Activated CD8-positive, alpha-beta memory T cell treated with anti-CD3 and anti-CD28 coated beads, Interleukin-2, amount 50 U/mL, for 1 hour (primary cell): Measurements from ENCODE around the gene GPA33.

Source experiments
- DNase-seq: peaks from one replicate; pipeline ENCODE4 v3.0.0-alpha.2; 2020; ENCODE audit errors: extremely low read depth

GPA33 gene

DNA sequence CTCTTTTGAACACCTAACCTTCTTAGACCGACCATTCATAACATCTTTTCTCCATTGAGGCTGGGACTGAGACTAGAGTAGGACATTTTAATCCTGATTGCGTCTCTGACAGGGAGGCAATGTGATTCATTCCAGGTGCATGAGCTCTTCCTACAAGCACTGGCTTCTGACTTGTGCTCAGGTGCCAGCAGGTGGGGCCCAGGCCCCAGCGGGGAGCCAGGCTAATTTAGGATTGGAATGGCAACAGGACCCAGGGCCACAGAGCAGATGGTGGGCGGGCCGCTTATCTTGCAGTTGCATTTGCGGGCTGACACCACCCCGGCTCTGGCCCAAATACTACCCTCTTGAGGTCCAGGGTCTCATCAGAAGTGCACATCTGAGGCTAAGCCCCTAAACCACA is 4.1 kb downstream of the GPA33 start:
- DNase-seq, result no peak

DNA sequence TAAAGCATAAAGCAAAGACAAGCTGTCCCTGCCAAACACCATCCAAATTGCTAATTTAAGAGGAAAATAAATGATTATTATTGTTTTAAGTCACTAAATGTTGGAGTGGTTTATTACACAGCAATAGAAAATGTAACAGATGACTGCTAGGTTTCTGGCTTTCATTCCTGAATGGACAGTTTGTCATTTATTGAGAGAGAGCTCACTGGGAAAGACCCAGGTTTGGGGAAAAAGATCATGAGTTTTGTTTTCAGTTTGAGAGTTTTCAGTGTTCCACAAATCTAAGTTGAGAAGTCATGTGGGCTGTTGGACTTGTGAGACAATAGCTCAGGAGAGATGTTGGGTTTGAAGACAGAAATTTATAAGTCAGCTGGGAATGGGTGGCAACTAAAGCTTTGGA is 5.4 kb downstream of the GPA33 start:
- DNase-seq, result no peak

DNA sequence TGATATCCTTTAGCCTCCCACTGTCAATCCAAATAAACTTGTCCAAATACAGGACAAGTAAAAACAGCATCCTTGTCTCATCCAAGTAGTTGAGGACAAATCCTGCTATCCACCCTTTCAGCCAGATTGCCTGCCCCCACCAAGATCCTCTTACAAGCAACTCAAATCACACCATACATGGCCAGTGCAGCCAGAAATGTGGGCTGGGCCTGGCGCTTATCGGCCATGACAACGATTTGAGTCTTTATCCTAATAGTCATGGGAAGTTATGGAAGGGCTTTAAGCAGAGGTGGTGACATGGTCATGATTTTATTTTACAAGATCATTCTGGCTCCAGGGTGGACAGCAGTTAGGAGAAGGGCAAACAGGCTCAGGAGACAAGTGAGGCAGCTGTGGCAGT is 6.3 kb downstream of the GPA33 start:
- DNase-seq, result no peak

DNA sequence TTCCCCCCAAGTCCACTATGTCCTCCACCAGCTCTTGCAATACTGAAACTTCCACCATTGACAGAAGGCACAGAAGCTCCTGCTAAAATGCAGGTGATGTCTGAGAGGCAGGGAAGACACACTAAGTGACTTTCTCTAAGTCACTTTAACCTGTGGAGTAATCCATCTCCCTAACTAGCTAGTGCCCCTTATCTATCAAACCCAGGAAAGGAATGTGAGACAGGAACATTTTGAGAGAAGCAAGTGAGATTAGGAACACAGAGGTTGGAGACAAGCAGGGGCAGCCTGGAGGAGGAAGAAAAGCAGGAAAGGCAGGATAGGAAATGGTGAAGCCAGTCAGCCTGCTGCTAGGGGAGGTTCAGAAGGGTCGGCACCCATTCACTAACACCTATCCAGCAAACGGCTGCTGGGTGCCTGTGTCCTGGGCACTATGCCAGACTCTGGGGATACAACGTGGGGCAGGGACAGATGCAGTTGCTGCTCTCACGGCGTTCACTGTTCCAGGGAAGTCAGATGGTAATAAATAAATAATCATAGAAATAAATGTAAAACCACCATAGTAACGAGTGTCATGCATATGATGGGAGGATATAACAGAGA is 7.0 kb downstream of the GPA33 start:
- no peak for DNase-seq

DNA sequence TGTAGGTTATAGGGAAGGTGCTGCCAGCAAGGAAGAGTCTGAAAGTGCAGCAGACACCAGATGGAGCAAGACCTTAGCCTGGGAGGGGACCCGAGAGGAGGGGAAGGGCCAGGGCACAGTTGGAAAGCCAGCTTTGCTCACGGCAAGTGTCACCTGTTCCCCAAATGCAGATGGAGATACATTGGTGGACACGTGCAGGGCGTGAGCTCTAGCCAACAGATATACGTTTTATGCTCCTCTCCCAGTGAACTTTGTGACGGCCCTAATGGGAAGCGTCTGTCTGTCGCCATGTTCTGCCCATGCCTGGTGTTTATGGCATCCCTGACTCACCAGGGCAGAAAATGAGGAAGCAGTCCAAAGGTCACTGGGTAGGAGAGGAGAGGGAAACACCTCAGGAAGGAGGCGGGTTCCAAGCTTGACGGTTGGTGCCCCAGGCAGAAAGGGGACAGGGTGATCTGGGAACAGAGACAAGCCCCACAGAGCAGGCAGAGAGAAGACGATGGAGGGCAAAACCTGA is 7.6 kb downstream of the GPA33 start:
- no peak for DNase-seq

DNA sequence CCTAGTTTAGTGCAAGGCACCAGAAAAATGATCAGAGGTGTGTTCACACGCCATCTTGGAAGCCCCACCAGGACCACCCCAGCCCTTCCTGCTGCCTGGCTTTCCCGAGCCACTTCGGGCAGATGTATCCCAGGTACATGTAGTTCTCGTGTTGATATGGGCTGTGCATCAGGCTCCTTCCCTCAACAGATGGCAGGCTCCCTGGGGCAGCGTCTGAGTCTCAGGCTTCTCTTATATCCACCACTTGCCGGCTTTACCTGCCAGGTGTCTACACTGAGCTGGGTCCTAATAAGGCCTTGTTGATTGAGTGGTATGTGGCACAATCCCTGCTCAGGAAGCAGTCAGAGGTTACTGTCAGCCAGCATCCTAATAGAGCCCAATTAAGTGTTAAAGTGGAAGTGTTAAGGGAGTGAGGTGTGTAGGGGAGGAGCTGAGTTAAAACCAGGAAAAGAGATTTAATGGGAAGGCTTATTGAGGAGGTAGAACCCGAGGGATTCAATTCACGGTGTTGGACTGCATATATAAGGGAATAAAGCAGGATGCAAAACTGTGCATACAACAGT is 8.5 kb downstream of the GPA33 start:
- DNase-seq, result no peak

DNA sequence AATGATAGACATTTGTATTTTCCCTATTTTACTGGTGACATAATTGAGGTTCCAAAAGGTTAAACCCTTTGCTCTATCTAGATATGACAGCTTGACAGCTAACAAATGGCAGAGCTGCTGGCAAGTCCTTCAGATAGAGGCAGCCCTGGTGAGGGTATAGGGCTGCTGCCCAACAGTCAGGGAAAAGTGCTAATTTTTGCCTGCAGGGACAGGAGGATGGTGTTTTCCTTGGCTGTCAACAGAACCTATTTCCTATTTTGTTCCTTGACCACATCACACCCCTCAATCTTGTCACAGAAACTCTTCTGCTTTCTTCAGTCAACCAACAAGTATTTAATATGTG is 12.3 kb downstream of the GPA33 start:
- no peak for DNase-seq

DNA sequence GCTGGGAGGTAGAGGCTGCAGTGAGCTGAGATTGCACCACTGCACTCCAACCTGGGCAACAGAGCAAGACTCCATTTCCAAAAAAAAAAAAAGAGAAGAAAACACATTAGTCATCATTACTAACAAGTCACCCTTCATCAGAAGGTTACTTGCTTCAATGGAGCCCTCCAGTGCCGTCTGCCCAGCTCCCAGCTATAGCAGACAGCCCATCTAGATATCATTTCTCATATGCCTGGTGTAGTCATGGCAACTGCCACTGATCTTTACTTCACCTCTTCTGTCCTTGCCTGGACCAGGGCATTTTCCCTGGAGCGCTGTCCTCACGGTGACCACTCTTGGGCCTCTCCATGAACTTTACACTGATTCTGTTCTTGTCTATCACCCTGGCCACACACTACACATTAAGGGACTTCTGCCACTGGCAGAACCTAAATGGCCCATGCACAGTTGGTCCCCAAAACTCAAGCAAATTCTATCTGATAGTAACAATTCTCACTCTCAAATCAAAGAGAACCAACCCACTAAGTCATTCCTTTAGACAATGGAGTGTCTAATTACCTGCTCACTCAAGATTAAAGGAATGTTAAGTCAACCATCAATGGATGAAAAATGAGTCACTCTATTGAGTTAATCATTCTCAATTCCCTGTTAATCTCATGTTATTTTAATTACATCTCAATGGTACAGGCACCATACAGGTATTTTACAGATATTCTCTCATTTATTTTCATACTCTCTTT is 12.9 kb downstream of the GPA33 start:
- DNase-seq, result no peak

DNA sequence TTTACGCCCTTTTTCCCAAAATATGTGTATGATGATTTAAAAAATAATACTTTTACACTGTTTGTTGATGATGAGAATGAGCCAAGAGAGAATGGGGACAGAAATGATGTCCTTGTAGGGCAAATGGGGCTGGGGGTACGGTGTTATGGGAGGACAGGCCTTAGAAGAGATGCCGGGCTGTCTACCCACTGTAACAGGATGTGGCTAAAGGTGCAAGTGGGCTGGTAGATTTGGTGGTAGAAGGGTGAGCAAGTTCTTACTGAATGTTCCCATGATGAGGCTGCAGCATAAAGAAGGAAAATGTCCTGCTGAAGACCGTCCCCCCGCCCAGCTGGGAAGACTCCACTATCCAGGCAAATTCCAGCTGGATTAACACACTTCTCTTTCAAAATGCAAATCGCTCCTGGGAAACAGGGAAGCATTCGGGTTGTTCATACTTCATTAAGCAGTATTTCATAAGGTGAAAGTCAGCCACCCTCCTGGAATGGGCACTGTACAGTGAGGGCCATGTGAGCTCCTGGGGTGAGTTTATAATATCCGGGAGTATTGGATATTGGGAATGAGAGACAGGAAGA is 14.0 kb downstream of the GPA33 start:
- DNase-seq, result no peak

DNA sequence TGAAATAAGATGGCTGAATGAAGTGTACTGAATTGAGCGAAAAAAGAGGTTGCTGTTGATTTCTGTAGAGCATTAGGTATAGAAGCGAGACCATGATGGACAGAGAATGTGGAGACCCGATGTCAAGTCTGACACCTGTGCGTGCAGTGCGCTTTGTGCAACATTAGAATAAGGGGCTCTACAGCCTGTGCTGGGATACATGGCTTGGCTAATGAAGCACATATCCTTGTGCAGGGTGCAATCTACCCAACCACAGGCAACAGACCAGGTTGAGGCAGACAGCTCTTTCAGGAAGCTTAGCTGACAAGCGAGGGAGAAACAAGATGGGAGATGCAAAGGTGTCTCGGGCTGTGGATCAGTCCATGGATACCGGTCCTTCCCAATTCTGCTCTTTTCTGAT is 18.9 kb downstream of the GPA33 start:
- no peak for DNase-seq

DNA sequence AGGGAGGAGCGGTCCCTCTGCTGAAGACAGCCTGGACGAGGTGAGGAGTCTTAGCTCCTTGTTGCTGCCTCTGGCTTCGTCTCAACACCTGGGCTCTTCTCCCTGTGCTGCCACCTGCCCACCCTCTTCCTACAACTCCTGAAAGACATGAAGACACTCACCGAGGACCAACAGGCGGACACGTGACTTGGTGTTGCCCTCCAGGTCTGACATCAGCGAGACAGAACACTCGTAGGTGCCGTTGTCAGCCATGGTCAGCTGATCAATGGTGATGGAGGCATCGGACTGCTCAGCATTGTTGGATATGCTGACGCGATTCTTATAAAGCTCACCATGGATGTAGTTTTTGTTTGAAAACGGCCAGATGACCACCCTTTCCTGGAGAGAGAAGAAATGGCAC is 21.4 kb downstream of the GPA33 start:
- DNase-seq, result no peak

DNA sequence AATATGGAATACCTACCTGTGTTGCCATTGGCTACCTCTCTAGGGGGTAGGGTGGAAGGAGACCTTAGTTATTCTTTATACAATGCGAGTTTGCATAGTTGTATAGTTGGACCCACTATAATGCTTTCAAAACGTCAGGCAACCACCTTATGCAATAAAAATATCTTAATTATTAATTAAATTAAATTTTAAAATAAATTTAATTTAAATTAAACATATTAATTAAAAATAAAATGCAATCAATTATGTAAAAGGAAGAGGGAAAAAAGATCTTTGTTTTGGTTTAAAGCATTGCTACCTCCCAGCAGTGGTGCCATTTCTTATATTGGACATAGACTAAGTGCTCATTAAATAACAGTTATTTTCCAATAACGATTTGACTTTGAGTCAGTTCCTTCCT is 22.3 kb downstream of the GPA33 start:
- no peak for DNase-seq

DNA sequence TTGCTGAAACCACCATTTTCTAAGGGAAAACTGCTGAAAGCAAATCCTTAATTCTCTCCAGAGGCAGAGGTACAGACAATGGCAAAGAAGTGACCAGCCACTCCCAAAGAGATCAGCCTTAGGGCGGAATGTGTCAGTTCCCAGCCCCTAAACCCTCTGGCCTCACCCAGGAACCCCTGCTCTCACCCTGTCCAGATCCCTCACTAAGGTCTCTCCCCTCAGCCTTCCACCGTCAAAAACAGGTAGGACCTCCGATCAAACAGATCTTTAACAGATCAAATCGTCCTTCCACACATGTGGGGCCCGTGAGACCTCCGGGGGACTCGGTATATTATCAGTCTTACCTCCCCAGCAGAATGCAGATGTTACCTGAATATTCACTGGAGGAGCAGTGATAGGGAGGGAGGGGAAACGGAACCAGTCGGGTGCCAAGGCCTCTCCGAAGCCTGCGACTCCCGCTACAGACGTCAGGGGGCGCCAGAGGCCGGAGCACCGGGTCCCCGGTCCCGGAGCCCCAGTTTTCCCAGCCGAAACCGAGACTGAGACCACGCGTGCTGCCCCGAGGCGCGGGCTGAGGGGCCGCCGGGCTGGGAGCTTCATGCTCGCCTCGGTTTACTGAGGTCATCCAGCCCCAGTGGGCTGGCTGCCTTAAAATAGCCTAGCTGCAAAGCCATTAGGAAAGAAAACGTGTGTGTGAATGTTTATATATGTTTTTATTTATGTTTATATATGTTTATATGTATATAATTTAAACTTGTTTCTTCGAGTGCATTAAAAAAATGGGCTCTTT is 23.6 kb downstream of the GPA33 start:
- DNase-seq, result peak; percentile 42

DNA sequence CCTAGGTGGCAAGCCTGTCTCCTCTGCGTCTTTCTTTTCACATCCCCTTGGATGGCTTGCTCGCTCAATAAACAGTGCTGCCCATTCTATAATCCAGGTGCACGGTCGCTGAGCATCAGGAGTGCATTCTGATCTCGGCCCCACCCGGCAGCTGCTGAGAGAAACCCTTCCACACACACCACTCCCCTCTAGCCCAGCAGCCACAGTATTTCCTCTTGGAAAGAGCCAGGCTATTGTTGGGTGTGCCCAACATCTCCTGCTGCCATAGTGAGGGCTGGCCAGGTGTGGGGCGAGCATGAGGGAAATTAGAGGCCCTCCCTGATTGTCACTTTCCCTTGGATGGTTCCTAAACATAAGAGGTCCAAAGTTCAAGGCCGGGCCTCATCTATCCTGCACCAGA is 24.7 kb downstream of the GPA33 start:
- no peak for DNase-seq

DNA sequence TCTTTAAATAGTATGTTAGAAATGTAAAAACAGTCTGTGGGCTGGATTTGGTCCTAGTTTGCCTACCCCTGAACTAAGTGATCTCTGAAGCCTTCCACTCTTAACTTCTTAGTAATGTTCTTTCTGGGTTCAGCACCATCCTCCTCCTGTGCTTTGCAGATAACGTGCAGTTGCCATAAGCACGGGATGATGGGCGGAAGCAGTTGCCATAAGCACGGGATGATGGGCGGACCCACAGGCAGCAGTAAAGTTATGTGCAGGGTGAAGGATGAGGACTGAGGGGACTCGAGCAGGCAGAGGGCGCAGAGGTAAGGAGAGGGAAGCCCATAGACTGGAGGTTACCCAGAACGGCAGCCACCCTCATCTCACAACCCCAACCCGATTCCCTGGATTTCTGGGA is 25.6 kb downstream of the GPA33 start:
- no peak for DNase-seq

DNA sequence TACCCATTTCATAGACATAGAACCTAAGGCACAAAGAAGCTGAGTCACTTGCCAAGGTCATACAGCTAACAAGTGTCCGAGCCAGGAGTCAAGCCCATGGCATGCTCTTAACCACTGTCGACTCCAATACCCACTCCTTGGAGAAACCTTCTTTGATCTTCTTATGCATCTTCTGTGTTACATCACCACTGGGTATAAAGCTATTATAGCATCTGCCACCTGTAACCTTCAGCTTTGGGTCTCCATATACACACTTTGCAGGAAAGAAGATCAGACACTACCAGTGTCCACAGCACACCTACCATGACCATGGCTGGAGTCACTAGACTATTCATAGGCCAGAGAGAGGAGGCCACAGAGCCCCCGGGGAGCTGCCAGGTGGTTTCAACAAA is 29.1 kb downstream of the GPA33 start:
- no peak for DNase-seq

DNA sequence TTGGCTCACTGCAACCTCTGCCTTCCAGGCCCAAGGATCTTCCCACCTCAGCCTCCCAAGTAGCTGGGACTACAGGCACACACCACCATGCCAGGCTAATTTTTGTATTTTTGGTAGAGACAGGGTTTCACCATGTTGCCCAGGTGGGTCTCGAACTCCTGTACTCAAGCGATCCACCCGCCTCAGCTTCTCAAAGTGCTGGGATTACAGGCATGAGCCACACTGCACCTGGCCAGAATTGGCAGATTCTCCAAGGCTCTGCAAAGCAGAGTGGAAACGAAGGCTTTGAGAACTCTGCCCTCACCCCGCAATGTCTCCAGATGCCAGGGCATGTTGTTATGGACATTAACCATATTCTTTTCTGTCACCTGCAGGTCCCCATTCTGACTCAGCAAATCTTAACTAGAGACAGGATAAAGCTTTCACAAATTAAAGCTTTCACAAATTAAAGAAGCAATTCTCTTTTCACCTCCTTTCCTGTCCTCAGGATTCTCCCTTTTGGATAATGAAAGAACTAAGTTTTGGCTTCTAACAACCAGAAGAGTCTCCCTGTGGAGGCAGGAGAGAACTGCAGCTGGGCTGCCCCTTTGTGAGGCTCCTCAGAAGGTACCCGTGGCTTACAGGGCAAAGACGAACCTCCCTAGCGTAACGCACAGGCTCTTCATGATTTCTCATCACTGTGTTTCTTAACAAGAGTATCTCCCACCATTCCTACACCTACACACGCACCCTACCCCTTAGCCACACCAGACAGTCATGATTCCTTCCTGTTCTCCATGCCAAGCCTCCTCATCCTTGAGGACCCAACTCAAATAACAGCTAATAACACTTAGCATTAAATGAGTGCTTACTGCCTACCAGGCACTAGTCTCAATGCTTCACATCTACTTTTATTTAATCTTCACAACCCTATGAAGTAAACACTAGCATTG is 29.8 kb downstream of the GPA33 start:
- no peak for DNase-seq

DNA sequence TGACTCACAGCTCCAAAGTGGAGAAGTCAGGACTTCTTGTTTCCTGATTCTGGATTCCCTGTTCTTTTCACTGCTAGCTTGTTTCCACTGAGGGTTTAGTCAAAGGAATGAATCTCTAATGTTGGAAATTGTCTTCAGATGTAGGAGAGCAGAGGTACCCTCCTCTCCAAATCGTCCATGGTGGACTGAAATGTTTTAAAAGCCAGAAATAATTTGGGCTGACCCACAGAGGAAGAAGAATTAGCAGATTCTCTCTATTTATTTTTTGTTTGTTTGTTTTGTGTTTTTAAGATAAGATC is 30.4 kb downstream of the GPA33 start:
- DNase-seq, result no peak

DNA sequence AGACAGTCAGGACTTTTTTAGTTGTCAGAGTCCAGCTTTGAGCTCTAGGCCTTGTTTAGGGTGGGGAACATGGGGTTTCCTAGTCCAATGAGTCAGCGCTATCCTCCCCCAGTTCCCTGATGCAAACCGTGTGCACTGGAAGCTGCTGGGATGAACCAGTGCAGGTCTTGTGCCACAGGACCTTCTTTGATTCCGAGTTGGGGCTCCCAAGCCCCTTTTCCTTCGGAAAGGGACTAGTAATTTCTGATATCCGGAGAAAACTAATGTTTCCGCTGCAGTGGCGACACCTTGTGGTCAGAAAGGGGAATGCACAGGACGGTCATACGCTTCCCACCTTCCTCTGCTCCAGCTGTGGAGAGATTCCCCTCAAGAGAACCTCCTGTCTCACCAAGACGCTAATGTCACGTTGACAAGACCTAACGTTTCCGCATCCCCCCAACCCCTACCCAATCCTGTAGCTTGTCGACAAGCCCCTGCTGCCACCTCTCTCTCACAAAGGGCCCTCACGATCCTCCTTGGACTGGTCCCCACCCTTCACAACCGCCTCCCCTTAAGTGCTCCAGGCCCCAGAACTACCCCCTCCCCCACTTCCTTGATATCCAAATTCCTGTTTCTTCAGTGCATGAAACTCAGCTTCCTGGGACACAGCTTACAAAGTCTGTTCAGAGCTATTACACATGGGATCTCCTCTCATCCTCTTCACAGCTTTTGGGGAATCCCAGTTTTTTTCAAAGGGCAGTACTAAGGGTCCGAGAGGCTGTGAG is 30.9 kb downstream of the GPA33 start:
- no peak for DNase-seq

DNA sequence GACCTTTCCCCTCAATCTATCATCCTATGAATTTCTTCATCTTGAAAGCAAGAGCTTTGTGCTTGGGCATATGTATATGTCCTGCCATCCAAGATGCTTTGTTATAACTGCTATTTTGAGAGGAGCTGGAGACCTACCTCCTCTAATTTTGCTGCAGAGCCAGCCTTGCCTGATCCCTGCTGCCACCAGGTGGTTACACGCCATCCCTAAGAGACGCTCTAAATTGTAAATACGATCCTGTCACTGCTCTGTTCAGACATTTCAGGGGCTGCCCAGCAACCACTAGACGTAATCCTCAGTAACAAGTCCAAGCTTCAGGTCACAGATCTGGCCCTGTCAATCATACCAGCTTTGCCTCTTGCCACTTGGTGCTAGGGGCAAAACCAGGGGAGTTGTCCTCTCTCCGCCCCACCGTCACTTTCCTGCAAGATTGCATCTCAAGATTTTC is 32.9 kb downstream of the GPA33 start:
- DNase-seq, result no peak
